MM.1S (cell line): ENCODE data around the gene MAN2A2.

Experiments used
- CTCF ChIP-seq: fragments of 300-600 bp; sonication (generic); IDR thresholded peaks from 2 replicates; pipeline ENCODE4 v1.5.1; 2016; ENCODE audit warnings: antibody characterized with exemption, low read length, mixed read lengths
- EZH2 ChIP-seq: fragments of 300-600 bp; sonication (generic); optimal IDR thresholded peaks from 2 replicates; pipeline ENCODE3; 2017; ENCODE audit warnings: low read depth, mild to moderate bottlenecking, antibody characterized with exemption, low read length, mixed read lengths
- EZH2phosphoT487 ChIP-seq: fragments of 300-600 bp; sonication (generic); IDR thresholded peaks from 2 replicates; pipeline ENCODE4 v1.6.1; 2018; ENCODE audit warnings: antibody characterized with exemption, low read length

GRCh38 chr15:90881181-90881977 is 21.7 kb upstream of the MAN2A2 start:
- TF ChIP-seq CTCF (no peak), EZH2 (no peak), EZH2phosphoT487 (no peak)
